Left forelimb (tissue), 1 donor: ENCODE measurements around the gene CRACR2A.

ENCODE experiments used
- DNase-seq: peaks from one replicate; pipeline ENCODE4 v3.0.0-alpha.2; 2018; ENCODE audit warnings: low spot score

CRACR2A gene

GRCh38 chr12:3723916-3724805 lies 28.7 kb downstream of the CRACR2A start:
- no peak for DNase-seq

- no peak for DNase-seq
Observed at GRCh38 chr12:3722368-3722767, 30.5 kb downstream of the CRACR2A start.

- no peak for DNase-seq
Observed at GRCh38 chr12:3720772-3721171, 32.1 kb downstream of the CRACR2A start.

GRCh38 chr12:3718100-3718499 lies 34.8 kb downstream of the CRACR2A start:
- DNase-seq = no peak

GRCh38 chr12:3717283-3717898 lies 35.5 kb downstream of the CRACR2A start:
- no peak for DNase-seq

GRCh38 chr12:3715999-3716398 lies 36.9 kb downstream of the CRACR2A start:
- no peak for DNase-seq

- DNase-seq = no peak
Observed at GRCh38 chr12:3713947-3714346, 39.0 kb downstream of the CRACR2A start.

GRCh38 chr12:3713483-3713882 lies 39.4 kb downstream of the CRACR2A start:
- DNase-seq = no peak

GRCh38 chr12:3712209-3712992 lies 40.5 kb downstream of the CRACR2A start:
- DNase-seq = no peak

- no peak for DNase-seq
Observed at GRCh38 chr12:3705354-3705675, 47.6 kb downstream of the CRACR2A start.

GRCh38 chr12:3704512-3705353 lies 48.2 kb downstream of the CRACR2A start:
- DNase-seq = no peak

GRCh38 chr12:3700861-3701260 lies 52.0 kb downstream of the CRACR2A start:
- DNase-seq = no peak

- no peak for DNase-seq
Observed at GRCh38 chr12:3698218-3698974, 54.5 kb downstream of the CRACR2A start.

GRCh38 chr12:3697311-3697870 lies 55.5 kb downstream of the CRACR2A start:
- no peak for DNase-seq

GRCh38 chr12:3694673-3695072 lies 58.2 kb downstream of the CRACR2A start:
- DNase-seq = no peak

GRCh38 chr12:3692616-3693365 lies 60.1 kb downstream of the CRACR2A start:
- DNase-seq = no peak

GRCh38 chr12:3686463-3686862 lies 66.4 kb downstream of the CRACR2A start:
- no peak for DNase-seq

- no peak for DNase-seq
Observed at GRCh38 chr12:3685830-3686229, 67.1 kb downstream of the CRACR2A start.

GRCh38 chr12:3684449-3685051 lies 68.4 kb downstream of the CRACR2A start:
- no peak for DNase-seq

GRCh38 chr12:3683670-3684069 lies 69.2 kb downstream of the CRACR2A start:
- no peak for DNase-seq
